ENCODE data around the gene OSM.

OSM gene

GRCh38 chr22:30249049-30250038, 17.3 kb downstream of the OSM start:
- CTCF ChIA-PET: interaction anchor here (1.1 kb wide), 1 partner anchor 141 kb away, joined by 4 read pairs; no protein-coding TSS in a partner anchor
- DNase-seq (ENCODE audit: extremely low spot score): no peak
- TF ChIP-seq, protein P1, sequence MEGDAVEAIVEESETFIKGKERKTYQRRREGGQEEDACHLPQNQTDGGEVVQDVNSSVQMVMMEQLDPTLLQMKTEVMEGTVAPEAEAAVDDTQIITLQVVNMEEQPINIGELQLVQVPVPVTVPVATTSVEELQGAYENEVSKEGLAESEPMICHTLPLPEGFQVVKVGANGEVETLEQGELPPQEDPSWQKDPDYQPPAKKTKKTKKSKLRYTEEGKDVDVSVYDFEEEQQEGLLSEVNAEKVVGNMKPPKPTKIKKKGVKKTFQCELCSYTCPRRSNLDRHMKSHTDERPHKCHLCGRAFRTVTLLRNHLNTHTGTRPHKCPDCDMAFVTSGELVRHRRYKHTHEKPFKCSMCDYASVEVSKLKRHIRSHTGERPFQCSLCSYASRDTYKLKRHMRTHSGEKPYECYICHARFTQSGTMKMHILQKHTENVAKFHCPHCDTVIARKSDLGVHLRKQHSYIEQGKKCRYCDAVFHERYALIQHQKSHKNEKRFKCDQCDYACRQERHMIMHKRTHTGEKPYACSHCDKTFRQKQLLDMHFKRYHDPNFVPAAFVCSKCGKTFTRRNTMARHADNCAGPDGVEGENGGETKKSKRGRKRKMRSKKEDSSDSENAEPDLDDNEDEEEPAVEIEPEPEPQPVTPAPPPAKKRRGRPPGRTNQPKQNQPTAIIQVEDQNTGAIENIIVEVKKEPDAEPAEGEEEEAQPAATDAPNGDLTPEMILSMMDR (IDR thresholded peaks at IDR 0.05; ENCODE audit: control extremely low read depth, extremely low read depth, low read depth, missing control alignments): no peak
- POLR2A ChIA-PET: no interaction called here

DNA sequence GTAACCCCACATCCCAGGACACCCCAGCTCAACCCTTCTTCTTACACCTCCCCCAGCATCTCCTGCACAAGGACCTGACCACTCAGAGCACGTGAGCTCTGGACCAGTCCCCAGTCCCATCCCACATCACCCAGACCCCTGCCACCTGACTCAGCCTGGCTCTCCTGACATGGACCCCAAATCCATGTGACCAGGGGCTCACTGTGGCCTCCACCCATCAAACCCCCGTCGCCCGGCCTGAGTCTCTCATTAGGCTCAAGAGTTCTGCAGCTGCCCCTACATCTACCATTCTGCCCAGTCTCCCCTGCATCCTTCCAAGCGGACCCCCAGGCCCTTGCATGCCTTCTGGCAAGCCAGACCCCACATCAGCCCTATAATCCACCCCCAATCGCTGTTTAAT, 18.2 kb downstream of the OSM start:
- TF ChIP-seq, protein P1 (IDR thresholded peaks at IDR 0.05; ENCODE audit: control extremely low read depth, extremely low read depth, low read depth, missing control alignments): no peak
- no peak for DNase-seq (ENCODE audit: extremely low spot score)
- ChIA-PET POLR2A (no interaction called here), CTCF (interaction anchor here (1.3 kb wide), 1 partner anchor 142 kb away, joined by 3 read pairs; no protein-coding TSS in a partner anchor)

GRCh38 chr22:30247974-30248373, 18.7 kb downstream of the OSM start:
- CTCF ChIA-PET: interaction anchor here (1.3 kb wide), 1 partner anchor 143 kb away, joined by 3 read pairs; no protein-coding TSS in a partner anchor
- TF ChIP-seq, protein P1 (IDR thresholded peaks at IDR 0.05; ENCODE audit: control extremely low read depth, extremely low read depth, low read depth, missing control alignments): no peak
- no peak for DNase-seq (ENCODE audit: extremely low spot score)
- POLR2A ChIA-PET: no interaction called here

DNA sequence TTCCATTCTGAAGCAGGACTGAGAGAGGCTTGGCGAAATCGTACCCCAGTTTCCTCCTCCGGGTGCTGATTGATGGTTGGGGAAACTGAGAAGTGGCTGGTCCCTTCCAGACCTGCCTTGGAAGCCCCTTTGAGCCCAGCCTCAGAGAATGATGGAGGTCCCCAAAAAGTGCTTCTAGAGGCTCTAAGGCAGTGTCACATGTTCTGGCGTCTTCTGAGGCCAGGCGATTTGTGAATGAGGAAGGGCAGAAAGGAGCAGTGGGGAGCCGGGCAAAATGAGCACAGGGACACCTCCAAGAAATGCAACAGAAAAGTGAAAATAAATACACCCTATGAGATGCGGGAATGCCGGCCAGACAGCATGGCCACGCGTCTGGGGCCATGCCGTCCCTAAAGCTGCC, 19.1 kb downstream of the OSM start:
- no peak for DNase-seq (ENCODE audit: extremely low spot score)
- ChIA-PET POLR2A (no interaction called here), CTCF (interaction anchor here (1.3 kb wide), 1 partner anchor 143 kb away, joined by 3 read pairs; no protein-coding TSS in a partner anchor)
- TF ChIP-seq, protein P1 (IDR thresholded peaks at IDR 0.05; ENCODE audit: control extremely low read depth, extremely low read depth, low read depth, missing control alignments): no peak

GRCh38 chr22:30246814-30247376, 19.8 kb downstream of the OSM start:
- no peak for DNase-seq (ENCODE audit: extremely low spot score)
- TF ChIP-seq, protein P1 (IDR thresholded peaks at IDR 0.05; ENCODE audit: control extremely low read depth, extremely low read depth, low read depth, missing control alignments): no peak
- POLR2A ChIA-PET: no interaction called here
- CTCF ChIA-PET: interaction anchor here (1.1 kb wide), 1 partner anchor 16 kb away, joined by 4 read pairs; no protein-coding TSS in a partner anchor

- ChIA-PET CTCF (interaction anchor here (1.1 to 1.2 kb wide), 2 partner anchors 17 to 18 kb away, joined by 3 to 4 read pairs; no protein-coding TSS in a partner anchor), POLR2A (interaction anchor here (0.6 kb wide), 1 partner anchor 425 kb away, joined by 3 read pairs; no protein-coding TSS in a partner anchor)
- DNase-seq (ENCODE audit: extremely low spot score): peak; percentile 76
- TF ChIP-seq, protein P1 (IDR thresholded peaks at IDR 0.05; ENCODE audit: control extremely low read depth, extremely low read depth, low read depth, missing control alignments): peak; percentile 11
Measured at GRCh38 chr22:30245985-30246813, 20.5 kb downstream of the OSM start, which contains the start of gene LIF. TSS of gene LIF (minus strand) at chr22:30246759. CDS start at chr22:30246695, 64 bp downstream.

All from GM10248 (cell line).